Mammary epithelial cell (primary cell): Measurements from ENCODE around the gene RASSF8.

Source experiments
- EZH2 ChIP-seq: IDR thresholded peaks from 2 replicates; pipeline ENCODE4 v1.6.1; 2012; ENCODE audit warnings: low read length, inconsistent platforms, borderline replicate concordance
- TF ChIP-seq, protein P1 (sequence below), 2 donors: IDR thresholded peaks in 1 of 2; conservative IDR thresholded peaks in 1 of 2; 2 replicates each; pipeline ENCODE4 v1.5.1; 2011 to 2012; ENCODE audit warnings: inconsistent platforms in 2 of 2, low read length in 2 of 2, mild to moderate bottlenecking in 2 of 2, control low read depth in 1 of 2, low read depth in 1 of 2; ENCODE audit not compliant: insufficient read depth in 1 of 2; ENCODE audit errors: extremely low read depth in 1 of 2

DNA sequence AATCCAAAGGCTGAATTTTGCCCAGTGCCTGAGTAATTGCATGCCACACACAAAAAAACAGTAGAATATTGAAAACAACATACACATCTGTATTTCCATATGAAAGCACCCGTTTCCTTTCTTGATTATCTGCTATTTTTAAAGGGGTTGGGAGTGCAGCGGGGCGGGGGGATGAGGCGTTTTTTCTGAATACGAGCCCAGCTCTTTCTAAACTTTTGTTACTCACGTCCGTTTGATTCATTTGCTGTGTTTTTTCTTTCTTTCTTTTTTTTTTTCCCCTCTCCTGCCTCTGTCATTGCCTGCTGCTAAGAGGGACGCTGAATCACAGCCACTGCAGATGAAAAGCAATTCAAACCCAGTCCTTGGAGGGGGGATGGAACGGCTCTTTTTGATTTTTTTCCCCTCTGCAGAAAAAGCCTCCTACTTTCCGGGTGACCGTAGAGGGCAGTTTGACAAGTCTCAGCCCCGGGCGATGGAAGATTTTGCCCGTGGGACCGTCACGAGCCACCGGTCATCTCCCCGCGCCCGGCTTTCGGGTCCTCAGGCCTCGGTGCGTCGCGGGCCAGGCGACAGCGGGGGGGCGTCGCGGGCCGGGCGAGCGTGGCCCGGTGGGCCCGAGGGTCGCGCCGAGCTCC, 572 bp upstream of the RASSF8 start:
- TF ChIP-seq, protein P1, sequence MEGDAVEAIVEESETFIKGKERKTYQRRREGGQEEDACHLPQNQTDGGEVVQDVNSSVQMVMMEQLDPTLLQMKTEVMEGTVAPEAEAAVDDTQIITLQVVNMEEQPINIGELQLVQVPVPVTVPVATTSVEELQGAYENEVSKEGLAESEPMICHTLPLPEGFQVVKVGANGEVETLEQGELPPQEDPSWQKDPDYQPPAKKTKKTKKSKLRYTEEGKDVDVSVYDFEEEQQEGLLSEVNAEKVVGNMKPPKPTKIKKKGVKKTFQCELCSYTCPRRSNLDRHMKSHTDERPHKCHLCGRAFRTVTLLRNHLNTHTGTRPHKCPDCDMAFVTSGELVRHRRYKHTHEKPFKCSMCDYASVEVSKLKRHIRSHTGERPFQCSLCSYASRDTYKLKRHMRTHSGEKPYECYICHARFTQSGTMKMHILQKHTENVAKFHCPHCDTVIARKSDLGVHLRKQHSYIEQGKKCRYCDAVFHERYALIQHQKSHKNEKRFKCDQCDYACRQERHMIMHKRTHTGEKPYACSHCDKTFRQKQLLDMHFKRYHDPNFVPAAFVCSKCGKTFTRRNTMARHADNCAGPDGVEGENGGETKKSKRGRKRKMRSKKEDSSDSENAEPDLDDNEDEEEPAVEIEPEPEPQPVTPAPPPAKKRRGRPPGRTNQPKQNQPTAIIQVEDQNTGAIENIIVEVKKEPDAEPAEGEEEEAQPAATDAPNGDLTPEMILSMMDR (conservative IDR thresholded peaks at IDR 0.05 in 1 of 2, IDR thresholded peaks at IDR 0.05 in 1 of 2; ENCODE audit: extremely low read depth in 1 of 2, insufficient read depth in 1 of 2, low read depth in 1 of 2, low read length in 2 of 2) = no peak
- TF ChIP-seq EZH2 = no peak
